ENCODE measurements around the gene JOSD1.

DNA sequence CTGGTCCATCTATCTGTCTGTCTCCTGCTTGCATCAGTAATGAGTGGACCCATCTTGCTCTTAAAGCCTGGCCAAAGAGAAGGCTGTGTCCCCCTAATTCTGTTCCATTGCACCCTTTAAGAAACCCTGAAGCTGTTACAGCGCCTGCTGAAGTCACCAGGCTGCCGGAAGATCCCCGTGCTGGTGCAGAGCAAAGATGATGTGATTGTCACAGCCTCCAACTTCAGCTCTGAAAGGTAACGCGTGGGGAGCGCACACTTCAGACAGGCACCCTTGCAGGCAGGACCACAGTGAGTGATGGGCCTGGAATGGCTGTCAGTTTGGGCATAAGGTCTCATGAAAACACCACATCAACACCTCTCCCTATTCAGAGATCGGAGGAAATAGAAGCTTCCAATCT lies 23.4 kb upstream of the JOSD1 start:
- TF ChIP-seq, protein P1, sequence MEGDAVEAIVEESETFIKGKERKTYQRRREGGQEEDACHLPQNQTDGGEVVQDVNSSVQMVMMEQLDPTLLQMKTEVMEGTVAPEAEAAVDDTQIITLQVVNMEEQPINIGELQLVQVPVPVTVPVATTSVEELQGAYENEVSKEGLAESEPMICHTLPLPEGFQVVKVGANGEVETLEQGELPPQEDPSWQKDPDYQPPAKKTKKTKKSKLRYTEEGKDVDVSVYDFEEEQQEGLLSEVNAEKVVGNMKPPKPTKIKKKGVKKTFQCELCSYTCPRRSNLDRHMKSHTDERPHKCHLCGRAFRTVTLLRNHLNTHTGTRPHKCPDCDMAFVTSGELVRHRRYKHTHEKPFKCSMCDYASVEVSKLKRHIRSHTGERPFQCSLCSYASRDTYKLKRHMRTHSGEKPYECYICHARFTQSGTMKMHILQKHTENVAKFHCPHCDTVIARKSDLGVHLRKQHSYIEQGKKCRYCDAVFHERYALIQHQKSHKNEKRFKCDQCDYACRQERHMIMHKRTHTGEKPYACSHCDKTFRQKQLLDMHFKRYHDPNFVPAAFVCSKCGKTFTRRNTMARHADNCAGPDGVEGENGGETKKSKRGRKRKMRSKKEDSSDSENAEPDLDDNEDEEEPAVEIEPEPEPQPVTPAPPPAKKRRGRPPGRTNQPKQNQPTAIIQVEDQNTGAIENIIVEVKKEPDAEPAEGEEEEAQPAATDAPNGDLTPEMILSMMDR (conservative IDR thresholded peaks at IDR 0.05 in 1 of 2, IDR thresholded peaks at IDR 0.05 in 1 of 2; ENCODE audit: low read depth in 1 of 2, low read length in 2 of 2) = no peak
- no peak for TF ChIP-seq EZH2 (IDR thresholded peaks at IDR 0.05; ENCODE audit: low read length, missing control alignments)
